Measurements from ENCODE around the gene MRPL23.

GRCh38 chr11:1997755-1998154 is 50.6 kb downstream of the MRPL23 start, which contains the start of gene H19:
- TF ChIP-seq, protein P1, sequence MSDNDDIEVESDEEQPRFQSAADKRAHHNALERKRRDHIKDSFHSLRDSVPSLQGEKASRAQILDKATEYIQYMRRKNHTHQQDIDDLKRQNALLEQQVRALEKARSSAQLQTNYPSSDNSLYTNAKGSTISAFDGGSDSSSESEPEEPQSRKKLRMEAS (IDR thresholded peaks at IDR 0.05): no peak
- TF ChIP-seq TCF12 (IDR thresholded peaks at IDR 0.05; ENCODE audit: low read depth) (no peak), EP300 (IDR thresholded peaks at IDR 0.05; ENCODE audit: borderline replicate concordance) (no peak), CEBPB (IDR thresholded peaks at IDR 0.05) (no peak), FOXM1 (IDR thresholded peaks at IDR 0.05; ENCODE audit: borderline replicate concordance, low read depth) (no peak), ZBTB7A (IDR thresholded peaks at IDR 0.05; ENCODE audit: low read depth) (no peak), TAF1 (IDR thresholded peaks at IDR 0.05; ENCODE audit: low read depth) (no peak), REST (IDR thresholded peaks at IDR 0.05; ENCODE audit: low read depth) (no peak), NFIC (IDR thresholded peaks at IDR 0.05) (no peak)
- TF ChIP-seq, protein P2, sequence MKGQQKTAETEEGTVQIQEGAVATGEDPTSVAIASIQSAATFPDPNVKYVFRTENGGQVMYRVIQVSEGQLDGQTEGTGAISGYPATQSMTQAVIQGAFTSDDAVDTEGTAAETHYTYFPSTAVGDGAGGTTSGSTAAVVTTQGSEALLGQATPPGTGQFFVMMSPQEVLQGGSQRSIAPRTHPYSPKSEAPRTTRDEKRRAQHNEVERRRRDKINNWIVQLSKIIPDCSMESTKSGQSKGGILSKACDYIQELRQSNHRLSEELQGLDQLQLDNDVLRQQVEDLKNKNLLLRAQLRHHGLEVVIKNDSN (IDR thresholded peaks at IDR 0.05): no peak

Measured in Ishikawa (cell line).